Measurements from ENCODE around the gene ADAMTSL2.

ADAMTSL2 gene

DNA sequence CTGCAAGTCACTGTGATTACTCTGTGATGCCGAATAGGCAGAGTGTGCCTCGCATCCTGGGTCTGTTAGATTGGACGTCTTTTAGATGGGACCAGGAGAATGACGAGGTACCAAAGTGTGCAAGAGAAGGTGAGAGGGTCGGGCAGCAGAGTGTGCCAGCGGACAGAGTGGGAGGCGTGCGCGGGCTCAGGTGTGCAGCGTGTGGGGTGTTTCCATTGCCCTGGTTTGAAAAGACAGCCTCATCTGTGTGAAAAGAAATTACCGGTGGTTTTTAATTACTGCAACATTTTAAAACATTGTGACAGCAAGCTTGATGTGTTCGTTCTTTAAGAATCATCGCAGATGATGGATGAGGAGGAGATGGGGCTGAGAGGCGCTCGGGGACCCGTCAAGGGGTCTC lies 78.9 kb downstream of the ADAMTSL2 start:
- TF ChIP-seq, protein P1, sequence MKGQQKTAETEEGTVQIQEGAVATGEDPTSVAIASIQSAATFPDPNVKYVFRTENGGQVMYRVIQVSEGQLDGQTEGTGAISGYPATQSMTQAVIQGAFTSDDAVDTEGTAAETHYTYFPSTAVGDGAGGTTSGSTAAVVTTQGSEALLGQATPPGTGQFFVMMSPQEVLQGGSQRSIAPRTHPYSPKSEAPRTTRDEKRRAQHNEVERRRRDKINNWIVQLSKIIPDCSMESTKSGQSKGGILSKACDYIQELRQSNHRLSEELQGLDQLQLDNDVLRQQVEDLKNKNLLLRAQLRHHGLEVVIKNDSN (IDR thresholded peaks at IDR 0.05): no peak
- TF ChIP-seq TAF1 (IDR thresholded peaks at IDR 0.05; ENCODE audit: low read depth): no peak
- no peak for TF ChIP-seq TCF12 (IDR thresholded peaks at IDR 0.05; ENCODE audit: low read depth)
- no peak for TF ChIP-seq EP300 (IDR thresholded peaks at IDR 0.05; ENCODE audit: borderline replicate concordance)
- no peak for TF ChIP-seq TEAD4 (IDR thresholded peaks at IDR 0.05)
- TF ChIP-seq CREB1 (IDR thresholded peaks at IDR 0.05; ENCODE audit: low read depth): no peak
- no peak for TF ChIP-seq NFIC (IDR thresholded peaks at IDR 0.05)
- no peak for TF ChIP-seq YY1 (IDR thresholded peaks at IDR 0.05; ENCODE audit: low read depth)
- no peak for TF ChIP-seq ZBTB7A (IDR thresholded peaks at IDR 0.05; ENCODE audit: low read depth)
- TF ChIP-seq, protein P2, sequence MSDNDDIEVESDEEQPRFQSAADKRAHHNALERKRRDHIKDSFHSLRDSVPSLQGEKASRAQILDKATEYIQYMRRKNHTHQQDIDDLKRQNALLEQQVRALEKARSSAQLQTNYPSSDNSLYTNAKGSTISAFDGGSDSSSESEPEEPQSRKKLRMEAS (IDR thresholded peaks at IDR 0.05): no peak
- no peak for TF ChIP-seq RAD21 (IDR thresholded peaks at IDR 0.05; ENCODE audit: low read depth)

DNA sequence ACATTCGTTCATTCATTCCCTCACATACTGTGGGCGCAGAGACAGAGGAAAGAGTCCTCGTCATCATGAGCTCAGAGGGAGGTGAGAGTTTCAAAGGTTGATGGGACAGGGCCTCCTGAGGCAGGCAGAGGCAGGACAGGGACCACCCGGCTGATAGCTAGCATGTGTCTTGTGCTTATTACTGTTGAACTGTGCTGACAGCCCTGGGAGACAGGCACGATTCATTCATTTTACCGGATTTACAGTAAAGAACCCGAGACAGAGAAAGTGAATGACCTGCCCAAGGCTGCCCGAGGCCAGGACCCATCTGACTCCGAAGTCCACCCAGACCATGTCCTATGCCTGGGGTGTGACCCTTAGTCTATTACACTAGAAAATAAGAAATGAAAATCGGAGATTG lies 79.6 kb downstream of the ADAMTSL2 start:
- TF ChIP-seq CREB1 (IDR thresholded peaks at IDR 0.05; ENCODE audit: low read depth) (no peak), FOXM1 (IDR thresholded peaks at IDR 0.05; ENCODE audit: borderline replicate concordance, low read depth) (no peak), TAF1 (IDR thresholded peaks at IDR 0.05; ENCODE audit: low read depth) (no peak), NFIC (IDR thresholded peaks at IDR 0.05) (no peak), EGR1 (IDR thresholded peaks at IDR 0.05) (no peak), TCF12 (IDR thresholded peaks at IDR 0.05; ENCODE audit: low read depth) (no peak), RAD21 (IDR thresholded peaks at IDR 0.05; ENCODE audit: low read depth) (no peak), ZBTB7A (IDR thresholded peaks at IDR 0.05; ENCODE audit: low read depth) (no peak)
- TF ChIP-seq, protein P3, sequence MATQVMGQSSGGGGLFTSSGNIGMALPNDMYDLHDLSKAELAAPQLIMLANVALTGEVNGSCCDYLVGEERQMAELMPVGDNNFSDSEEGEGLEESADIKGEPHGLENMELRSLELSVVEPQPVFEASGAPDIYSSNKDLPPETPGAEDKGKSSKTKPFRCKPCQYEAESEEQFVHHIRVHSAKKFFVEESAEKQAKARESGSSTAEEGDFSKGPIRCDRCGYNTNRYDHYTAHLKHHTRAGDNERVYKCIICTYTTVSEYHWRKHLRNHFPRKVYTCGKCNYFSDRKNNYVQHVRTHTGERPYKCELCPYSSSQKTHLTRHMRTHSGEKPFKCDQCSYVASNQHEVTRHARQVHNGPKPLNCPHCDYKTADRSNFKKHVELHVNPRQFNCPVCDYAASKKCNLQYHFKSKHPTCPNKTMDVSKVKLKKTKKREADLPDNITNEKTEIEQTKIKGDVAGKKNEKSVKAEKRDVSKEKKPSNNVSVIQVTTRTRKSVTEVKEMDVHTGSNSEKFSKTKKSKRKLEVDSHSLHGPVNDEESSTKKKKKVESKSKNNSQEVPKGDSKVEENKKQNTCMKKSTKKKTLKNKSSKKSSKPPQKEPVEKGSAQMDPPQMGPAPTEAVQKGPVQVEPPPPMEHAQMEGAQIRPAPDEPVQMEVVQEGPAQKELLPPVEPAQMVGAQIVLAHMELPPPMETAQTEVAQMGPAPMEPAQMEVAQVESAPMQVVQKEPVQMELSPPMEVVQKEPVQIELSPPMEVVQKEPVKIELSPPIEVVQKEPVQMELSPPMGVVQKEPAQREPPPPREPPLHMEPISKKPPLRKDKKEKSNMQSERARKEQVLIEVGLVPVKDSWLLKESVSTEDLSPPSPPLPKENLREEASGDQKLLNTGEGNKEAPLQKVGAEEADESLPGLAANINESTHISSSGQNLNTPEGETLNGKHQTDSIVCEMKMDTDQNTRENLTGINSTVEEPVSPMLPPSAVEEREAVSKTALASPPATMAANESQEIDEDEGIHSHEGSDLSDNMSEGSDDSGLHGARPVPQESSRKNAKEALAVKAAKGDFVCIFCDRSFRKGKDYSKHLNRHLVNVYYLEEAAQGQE (IDR thresholded peaks at IDR 0.05; ENCODE audit: low read depth): no peak
- TF ChIP-seq, protein P2 (IDR thresholded peaks at IDR 0.05): no peak
- TF ChIP-seq, protein P1 (IDR thresholded peaks at IDR 0.05): no peak

DNA sequence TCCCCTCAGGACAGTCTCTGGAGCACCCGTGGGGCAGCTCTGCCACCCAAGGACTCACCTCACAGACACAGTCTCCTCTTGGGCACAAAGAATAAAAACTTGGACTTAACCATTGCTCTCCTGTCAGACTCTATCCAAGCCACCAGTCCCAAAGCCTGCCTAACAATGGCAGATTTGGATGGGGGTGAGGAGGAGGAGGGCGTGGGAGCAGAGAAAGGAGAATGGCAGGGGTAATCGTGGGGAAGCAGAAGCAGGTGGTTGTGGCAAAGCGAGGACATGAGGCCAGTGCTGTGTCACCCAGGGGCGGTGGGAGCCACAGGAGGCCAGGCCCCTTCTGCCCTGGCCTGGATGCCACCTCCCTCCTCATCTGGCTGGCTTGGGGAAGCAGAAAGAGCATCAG lies 80.2 kb downstream of the ADAMTSL2 start:
- TF ChIP-seq TCF12 (IDR thresholded peaks at IDR 0.05; ENCODE audit: low read depth) (no peak), ZBTB7A (IDR thresholded peaks at IDR 0.05; ENCODE audit: low read depth) (no peak), EGR1 (IDR thresholded peaks at IDR 0.05) (no peak), CREB1 (IDR thresholded peaks at IDR 0.05; ENCODE audit: low read depth) (no peak), CEBPB (IDR thresholded peaks at IDR 0.05) (no peak), YY1 (IDR thresholded peaks at IDR 0.05; ENCODE audit: low read depth) (no peak), NFIC (IDR thresholded peaks at IDR 0.05) (no peak), TEAD4 (IDR thresholded peaks at IDR 0.05) (no peak), FOXM1 (IDR thresholded peaks at IDR 0.05; ENCODE audit: borderline replicate concordance, low read depth) (no peak)
- TF ChIP-seq, protein P1 (IDR thresholded peaks at IDR 0.05): no peak
- TF ChIP-seq, protein P2 (IDR thresholded peaks at IDR 0.05): no peak
- TF ChIP-seq, protein P3 (IDR thresholded peaks at IDR 0.05; ENCODE audit: low read depth): no peak

DNA sequence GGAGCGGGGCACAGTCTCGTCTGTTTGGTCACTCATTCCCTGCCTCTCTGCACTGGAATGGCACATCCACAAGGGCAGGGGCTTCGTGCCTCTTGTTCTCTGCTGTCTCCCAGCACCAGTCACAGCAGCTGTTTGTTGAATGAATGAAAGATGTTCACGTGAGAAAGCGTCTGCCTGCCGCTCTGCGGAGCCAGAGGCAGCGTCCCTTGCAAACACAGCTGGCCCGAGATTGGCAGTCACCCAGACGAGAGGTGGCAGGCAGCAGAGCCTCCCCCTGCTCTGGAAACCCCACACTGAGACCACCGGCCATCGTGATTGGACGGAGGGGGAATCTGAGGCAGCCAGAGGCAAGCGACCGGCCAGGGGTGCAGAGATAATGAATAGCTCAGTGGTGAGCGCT lies 80.7 kb downstream of the ADAMTSL2 start:
- TF ChIP-seq FOXM1 (IDR thresholded peaks at IDR 0.05; ENCODE audit: borderline replicate concordance, low read depth): no peak

DNA sequence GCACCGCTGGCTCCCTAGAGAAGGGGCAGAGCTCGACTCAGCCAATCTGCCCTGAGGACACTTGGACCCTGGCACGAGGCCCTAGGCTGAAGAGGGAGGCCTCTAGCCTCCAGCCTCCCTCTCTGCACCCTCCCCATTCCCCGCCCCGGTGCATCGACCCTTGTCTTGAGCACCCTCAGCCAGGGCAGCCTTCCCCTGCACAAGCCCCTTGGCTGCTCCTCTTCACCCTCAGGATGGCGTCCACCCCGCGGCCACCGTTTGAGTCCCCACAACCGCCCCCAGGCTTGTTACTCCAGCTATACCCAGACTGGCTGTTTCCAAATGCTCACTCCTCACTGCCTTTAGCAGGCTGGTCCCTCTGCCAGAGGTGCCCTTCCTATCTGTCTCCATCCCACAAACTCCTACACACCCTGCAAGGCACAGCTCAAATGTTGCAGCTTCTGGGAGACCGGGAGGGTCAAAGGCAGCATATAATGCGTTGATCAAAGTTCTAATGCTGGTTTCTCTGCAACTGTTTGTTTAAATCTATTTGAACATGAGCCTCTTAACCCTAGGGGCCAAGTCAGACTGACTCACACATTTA lies 81.2 kb downstream of the ADAMTSL2 start:
- no peak for TF ChIP-seq YY1 (IDR thresholded peaks at IDR 0.05; ENCODE audit: low read depth)
- TF ChIP-seq, protein P1 (IDR thresholded peaks at IDR 0.05): no peak
- TF ChIP-seq TEAD4 (IDR thresholded peaks at IDR 0.05): no peak
- no peak for TF ChIP-seq TAF1 (IDR thresholded peaks at IDR 0.05; ENCODE audit: low read depth)
- no peak for TF ChIP-seq CREB1 (IDR thresholded peaks at IDR 0.05; ENCODE audit: low read depth)
- TF ChIP-seq, protein P2 (IDR thresholded peaks at IDR 0.05): no peak
- TF ChIP-seq NFIC (IDR thresholded peaks at IDR 0.05): no peak
- TF ChIP-seq ZBTB7A (IDR thresholded peaks at IDR 0.05; ENCODE audit: low read depth): no peak
- no peak for TF ChIP-seq FOXM1 (IDR thresholded peaks at IDR 0.05; ENCODE audit: borderline replicate concordance, low read depth)
- TF ChIP-seq RAD21 (IDR thresholded peaks at IDR 0.05; ENCODE audit: low read depth): no peak
- no peak for TF ChIP-seq TCF12 (IDR thresholded peaks at IDR 0.05; ENCODE audit: low read depth)
- no peak for TF ChIP-seq EGR1 (IDR thresholded peaks at IDR 0.05)
- no peak for TF ChIP-seq EP300 (IDR thresholded peaks at IDR 0.05; ENCODE audit: borderline replicate concordance)
- no peak for TF ChIP-seq CEBPB (IDR thresholded peaks at IDR 0.05)
- TF ChIP-seq, protein P3 (IDR thresholded peaks at IDR 0.05; ENCODE audit: low read depth): no peak
